BJ (cell line): Measurements from ENCODE around the gene RNF135. TPM values are rescaled to one million over a fixed set of nuclear protein-coding genes. Genes with fewer than 3 reads are reported as not detected.
"Not testable (repeated sequence)": the region's sequence is repeated elsewhere in the genome, so short reads cannot be mapped to it uniquely, and the experiment has no call there.

Experiments used
- CTCF ChIA-PET: fragments of 350-600 bp; formaldehyde crosslinking; extraction: SDS; loops from one replicate; lab custom pipeline; 2021; ENCODE audit warnings: antibody characterized with exemption, inconsistent platforms; lab: Yijun Ruan, JAX
- POLR2A ChIA-PET: fragments of 300-600 bp; sonication (Branson Sonifier 250); formaldehyde crosslinking; extraction: SDS; loops from one replicate; lab custom pipeline; 2021; ENCODE audit warnings: antibody characterized with exemption; lab: Charles Lee
- DNase-seq: peaks from one replicate; pipeline ENCODE4 v3.0.0-alpha.2; 2011; ENCODE audit warnings: low read depth
- H3K27me3 ChIP-seq: 2 replicates; pipeline ENCODE4 v1.6.0; 2011; ENCODE audit warnings: low read length; ENCODE audit not compliant: control insufficient read depth, insufficient read depth
- H3K36me3 ChIP-seq: 2 replicates; pipeline ENCODE4 v1.5.1; 2011; ENCODE audit warnings: low read length; ENCODE audit not compliant: control insufficient read depth, insufficient read depth
- H3K4me3 ChIP-seq: 2 replicates; pipeline ENCODE4 v1.5.1; 2011; ENCODE audit warnings: low read depth, mild to moderate bottlenecking, control low read depth, low read length
- polyA plus RNA-seq: library from polyadenylated mRNA; depleted of rRNA; stranded (reverse); fragments of >200 nt; gene quantifications from 2 replicates; pipeline ENCODE4 v1.2.3, GENCODE V29; 2011
- TF ChIP-seq, protein P1 (sequence below): IDR thresholded peaks from 2 replicates; pipeline ENCODE4 v1.5.1; 2011; ENCODE audit warnings: low read depth, mild to moderate bottlenecking, control low read depth, inconsistent platforms, low read length, moderate library complexity; ENCODE audit not compliant: insufficient read depth

The RNF135 gene
- polyA plus RNA-seq, 1 experiment, result 14.6 TPM

DNA sequence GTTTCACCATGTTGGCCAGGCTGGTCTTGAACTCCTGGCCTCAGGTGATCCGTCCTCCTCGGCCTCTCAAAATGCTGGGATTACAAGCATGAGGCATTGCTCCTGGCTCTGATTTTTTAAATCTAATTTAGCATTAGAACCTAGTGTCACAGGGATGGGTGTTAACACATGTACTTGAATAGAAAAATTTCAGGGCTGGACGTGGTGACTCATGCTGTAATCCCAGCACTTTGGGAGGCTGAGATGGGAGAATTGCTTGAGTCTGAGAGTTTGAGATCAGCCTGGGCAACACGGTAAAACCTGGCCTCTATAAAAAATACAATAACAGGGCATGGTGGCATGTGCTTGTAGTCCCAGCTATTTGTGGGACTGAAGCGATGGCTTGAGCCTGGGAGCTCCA, 6.0 kb upstream of the RNF135 start:
- Histone ChIP-seq H3K36me3 (no peaks in the 10 kb centered on the region), H3K4me3 (no peak overlapping the region), H3K27me3 (no peaks in the 10 kb centered on the region)
- no peak for DNase-seq
- ChIA-PET POLR2A (no interaction called here), CTCF (interaction anchor here (0.5 kb wide), 1 partner anchor 1288 kb away, joined by 3 read pairs; no protein-coding TSS in a partner anchor)
- TF ChIP-seq, protein P1, sequence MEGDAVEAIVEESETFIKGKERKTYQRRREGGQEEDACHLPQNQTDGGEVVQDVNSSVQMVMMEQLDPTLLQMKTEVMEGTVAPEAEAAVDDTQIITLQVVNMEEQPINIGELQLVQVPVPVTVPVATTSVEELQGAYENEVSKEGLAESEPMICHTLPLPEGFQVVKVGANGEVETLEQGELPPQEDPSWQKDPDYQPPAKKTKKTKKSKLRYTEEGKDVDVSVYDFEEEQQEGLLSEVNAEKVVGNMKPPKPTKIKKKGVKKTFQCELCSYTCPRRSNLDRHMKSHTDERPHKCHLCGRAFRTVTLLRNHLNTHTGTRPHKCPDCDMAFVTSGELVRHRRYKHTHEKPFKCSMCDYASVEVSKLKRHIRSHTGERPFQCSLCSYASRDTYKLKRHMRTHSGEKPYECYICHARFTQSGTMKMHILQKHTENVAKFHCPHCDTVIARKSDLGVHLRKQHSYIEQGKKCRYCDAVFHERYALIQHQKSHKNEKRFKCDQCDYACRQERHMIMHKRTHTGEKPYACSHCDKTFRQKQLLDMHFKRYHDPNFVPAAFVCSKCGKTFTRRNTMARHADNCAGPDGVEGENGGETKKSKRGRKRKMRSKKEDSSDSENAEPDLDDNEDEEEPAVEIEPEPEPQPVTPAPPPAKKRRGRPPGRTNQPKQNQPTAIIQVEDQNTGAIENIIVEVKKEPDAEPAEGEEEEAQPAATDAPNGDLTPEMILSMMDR, result no peak

DNA sequence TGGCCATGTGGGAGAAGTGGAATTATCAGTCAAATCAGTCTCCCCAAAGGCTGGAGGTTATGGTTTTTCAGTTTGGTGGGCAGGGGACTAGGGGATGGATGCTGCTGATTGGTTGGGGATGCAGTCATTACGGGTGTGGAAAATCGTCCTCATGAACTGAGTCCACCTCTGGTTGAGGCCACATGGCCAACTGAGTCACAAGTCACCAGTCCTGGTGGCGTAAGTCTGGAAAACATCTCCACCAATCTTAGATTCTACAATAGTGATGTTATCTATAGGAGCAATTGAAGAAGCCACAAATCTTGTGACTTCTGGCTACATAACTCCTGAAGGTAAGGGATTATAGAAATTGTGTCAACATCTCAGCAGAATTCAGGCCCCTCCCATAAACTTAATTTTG, 5.2 kb upstream of the RNF135 start:
- H3K4me3 ChIP-seq, result no peak overlapping the region
- TF ChIP-seq, protein P1, result no peak
- no peak for DNase-seq
- ChIA-PET CTCF (interaction anchor here (0.5 kb wide), 1 partner anchor 1287 kb away, joined by 3 read pairs; no protein-coding TSS in a partner anchor), POLR2A (no interaction called here)
- H3K36me3 ChIP-seq, result no peaks in the 10 kb centered on the region
- H3K27me3 ChIP-seq, result no peaks in the 10 kb centered on the region

DNA sequence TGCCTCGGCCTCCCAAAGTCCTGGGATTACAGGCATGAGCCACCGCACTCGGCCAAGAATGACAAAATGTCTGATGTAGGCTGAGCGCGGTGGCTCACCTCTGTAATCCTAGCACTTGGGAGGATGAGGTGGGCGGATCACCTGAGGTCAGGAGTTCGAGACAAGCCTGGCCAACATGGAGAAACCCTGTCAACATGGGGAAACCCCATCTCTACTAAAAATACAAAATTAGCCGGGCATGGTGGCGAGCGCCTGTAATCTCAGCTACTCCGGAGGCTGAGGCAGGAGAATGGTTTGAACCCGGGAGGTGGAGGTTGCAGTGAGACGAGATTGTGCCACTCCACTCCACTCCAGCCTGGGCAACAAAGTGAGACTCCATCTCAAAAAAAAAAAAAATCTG, 2.9 kb upstream of the RNF135 start:
- H3K4me3 ChIP-seq, H3K36me3 ChIP-seq, DNase-seq, POLR2A ChIA-PET, H3K27me3 ChIP-seq: not testable (repeated sequence)
- CTCF ChIA-PET, result interaction anchor here (0.6 to 0.7 kb wide), 2 partner anchors 342 to 697 kb away, joined by 3 to 7 read pairs; no protein-coding TSS in a partner anchor

DNA sequence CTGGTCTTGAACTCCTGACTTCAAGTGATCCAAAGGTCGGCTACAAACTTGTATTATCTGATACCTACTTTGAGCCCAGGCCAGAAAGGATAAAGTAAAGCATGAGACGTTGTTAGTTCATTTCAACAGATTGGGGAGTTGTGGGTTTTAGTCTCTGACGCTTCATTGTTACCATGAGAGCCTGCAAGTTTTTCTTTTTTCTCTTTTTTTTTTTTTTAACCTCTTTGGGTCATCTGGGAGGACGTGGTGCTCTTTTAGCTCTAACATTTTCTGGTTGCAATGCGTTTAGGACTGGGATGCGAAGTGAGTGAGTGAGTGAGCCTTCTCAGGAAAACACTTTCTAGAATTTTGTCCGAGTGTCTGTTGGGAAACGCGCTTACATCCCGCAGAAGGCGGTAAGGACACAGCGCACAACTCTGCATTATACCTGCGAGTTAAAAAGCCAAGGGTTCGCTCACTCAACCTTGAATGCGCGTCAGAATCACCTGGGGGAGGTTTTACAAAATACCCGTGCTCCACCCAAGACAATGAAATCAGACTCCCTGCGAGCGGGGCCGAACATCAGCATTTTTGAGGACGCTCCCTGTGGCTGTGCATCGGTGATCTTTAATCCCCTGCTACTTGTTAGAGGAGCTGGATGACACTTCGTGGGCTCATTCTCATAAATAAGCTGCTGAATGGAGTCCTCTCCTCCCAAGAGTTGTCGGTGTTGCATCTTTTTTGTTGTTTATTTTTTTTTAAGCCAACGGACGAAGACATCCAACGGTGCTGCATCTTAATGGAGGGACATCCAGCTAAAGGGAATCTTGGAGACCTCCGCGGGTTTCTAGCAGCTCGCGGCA, 629 bp upstream of the RNF135 start:
- H3K36me3 ChIP-seq, result peaks cover under 1% of the 10 kb centered on the region; the same call in 1 of the 2 replicates
- peak overlapping the region; percentile 49 for H3K4me3 ChIP-seq

DNA sequence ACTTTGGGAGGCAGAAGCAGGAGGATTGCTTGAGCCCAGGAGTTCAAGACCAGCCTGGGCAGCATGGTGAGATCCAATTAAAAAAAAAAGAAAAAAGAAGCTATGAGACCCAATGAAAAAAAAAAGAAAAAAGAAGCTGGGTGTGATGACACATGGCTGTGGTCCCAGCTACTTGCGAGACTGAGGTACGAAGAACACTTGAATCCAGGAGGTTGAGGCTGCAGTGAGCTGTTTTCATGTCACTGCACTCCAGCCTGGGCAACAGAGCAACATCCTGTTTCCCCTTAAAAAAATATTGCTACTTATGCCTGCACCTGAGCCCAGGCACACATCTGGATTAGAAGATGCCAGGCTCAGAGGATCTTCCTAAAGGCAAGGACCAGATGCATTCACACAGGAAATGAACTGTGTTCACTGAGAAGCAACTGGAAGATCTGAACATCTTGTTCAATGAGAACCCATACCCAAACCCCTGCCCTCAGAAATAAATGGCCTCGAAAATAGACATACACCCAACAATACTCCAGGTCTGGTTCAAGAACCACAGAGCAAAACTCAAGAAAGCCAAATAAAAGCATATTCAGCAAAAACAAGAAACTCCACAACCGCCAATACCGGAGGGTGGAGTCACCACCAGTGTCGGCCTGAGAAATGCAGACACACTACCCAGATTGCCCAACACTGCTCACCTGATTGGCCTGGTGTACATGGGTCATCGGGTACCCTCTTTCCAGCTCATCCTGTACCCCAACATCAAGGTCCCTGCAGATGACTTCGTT, 4.4 kb downstream of the RNF135 start:
- peaks cover 3% of the 10 kb centered on the region; the same call in 1 of the 2 replicates for H3K36me3 ChIP-seq
- TF ChIP-seq, protein P1, result no peak
- POLR2A ChIA-PET, result no interaction called here
- CTCF ChIA-PET, result interaction anchor here (0.6 kb wide), 1 partner anchor 414 kb away, joined by 3 read pairs; no protein-coding TSS in a partner anchor
- no peak for DNase-seq
- H3K27me3 ChIP-seq, result no peaks in the 10 kb centered on the region
- H3K4me3 ChIP-seq, result no peak overlapping the region

More for the DNA sequence above, 629 bp upstream of the RNF135 start:
- TF ChIP-seq, protein P1, result no peak
- no peaks in the 10 kb centered on the region for H3K27me3 ChIP-seq
- ChIA-PET CTCF (interaction anchor here (0.5 to 1.8 kb wide), 4 partner anchors 14 to 931 kb away, joined by 3 to 5 read pairs (median 3); no protein-coding TSS in a partner anchor), POLR2A (interaction anchor here (0.5 kb wide), 1 partner anchor 638 kb away, joined by 3 read pairs; no protein-coding TSS in a partner anchor)
- no peak for DNase-seq

DNA sequence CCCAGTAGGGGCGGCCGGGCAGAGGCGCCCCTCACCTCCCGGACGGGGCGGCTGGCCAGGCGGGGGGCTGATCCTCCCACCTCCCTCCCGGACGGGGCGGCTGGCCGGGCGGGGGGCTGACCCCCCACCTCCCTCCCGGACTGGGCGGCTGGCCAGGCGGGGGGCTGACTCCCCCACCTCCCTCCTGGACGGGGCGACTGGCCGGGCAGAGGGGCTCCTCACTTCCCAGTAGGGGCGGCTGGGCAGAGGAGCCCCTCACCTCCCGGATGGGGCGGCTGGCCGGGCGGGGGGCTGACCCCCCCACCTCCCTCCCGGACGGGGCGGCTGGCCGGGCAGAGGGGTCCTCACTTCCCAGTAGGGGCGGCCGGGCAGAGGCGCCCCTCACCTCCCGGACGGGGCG, 9.1 kb downstream of the RNF135 start:
- H3K36me3 ChIP-seq, H3K4me3 ChIP-seq, POLR2A ChIA-PET, H3K27me3 ChIP-seq, DNase-seq, CTCF ChIA-PET: not testable (repeated sequence)
